ENCODE measurements around the gene ROR2. TPM values are rescaled to one million over a fixed set of nuclear protein-coding genes. Genes with fewer than 3 reads are reported as not detected.

ROR2 gene
- total and polyA plus RNA-seq, 2 donors (not counting 3 experiments of a cell fraction or from before 2014, with no cell fraction given): not detected

DNA sequence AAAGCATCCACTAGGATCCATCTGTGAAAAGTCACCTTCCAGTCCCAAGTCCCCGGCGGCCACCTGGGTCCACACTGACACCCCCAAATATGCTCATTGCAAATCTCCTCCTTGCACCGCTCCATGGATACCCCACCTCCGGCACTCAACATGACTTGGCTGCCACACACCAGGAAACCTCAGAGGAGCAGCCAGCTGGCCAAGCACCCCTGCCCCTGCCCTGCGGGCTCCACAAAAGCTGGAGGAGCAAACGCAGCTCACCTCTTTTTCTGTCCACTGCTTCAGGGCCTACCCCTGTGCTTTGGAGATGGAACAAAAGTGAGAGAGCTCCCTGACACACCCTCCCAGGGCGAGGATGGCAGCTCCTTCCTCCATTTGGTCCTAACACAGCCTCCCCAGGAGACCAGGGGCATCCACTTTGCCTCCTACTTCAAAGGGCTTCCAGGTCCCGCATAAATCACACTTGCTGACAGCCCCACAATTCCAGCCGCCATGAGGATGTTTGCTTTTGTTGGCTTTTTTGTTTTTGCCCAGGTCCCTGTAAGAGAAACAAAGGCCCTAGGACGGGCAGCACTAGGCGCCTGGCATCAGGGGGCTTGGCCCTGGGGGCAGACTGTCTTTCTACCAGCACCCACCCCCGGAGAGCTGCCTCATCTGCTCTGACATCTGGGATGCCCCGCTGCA, 14.8 kb downstream of the ROR2 start:
- BruUV-seq (replicated peaks): no TSS peak
- no peaks in the 10 kb centered on the region for H3K9me1 ChIP-seq (replicated peaks; ENCODE audit: control insufficient read depth, extremely low read depth, insufficient read depth, low read length)
- FAIRE-seq: no peak
- no peaks in the 10 kb centered on the region for H4K20me1 ChIP-seq (replicated peaks; ENCODE audit: control insufficient read depth, extremely low read depth, insufficient read depth, low read length)
- no peak overlapping the region for H3K27ac ChIP-seq (ENCODE audit: insufficient read depth, low read depth, low read length)
- ChIA-PET POLR2A (no interaction called here), CTCF (interaction anchor here (1.6 kb wide), 2 partner anchors 11 to 19 kb away, joined by 7 to 8 read pairs; no protein-coding TSS in a partner anchor)
- no peaks in the 10 kb centered on the region for H3K36me3 ChIP-seq (ENCODE audit: control insufficient read depth in 2 of 2, extremely low read depth in 1 of 2, insufficient read depth in 2 of 2, low read length in 2 of 2)
- no peak for TF ChIP-seq FOS (IDR thresholded peaks at IDR 0.05; ENCODE audit: borderline replicate concordance, insufficient read depth, low read length)
- TF ChIP-seq, protein P1, sequence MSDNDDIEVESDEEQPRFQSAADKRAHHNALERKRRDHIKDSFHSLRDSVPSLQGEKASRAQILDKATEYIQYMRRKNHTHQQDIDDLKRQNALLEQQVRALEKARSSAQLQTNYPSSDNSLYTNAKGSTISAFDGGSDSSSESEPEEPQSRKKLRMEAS (IDR thresholded peaks at IDR 0.05; ENCODE audit: insufficient read depth, insufficient read length): no peak
- no peak for TF ChIP-seq JUN (IDR thresholded peaks at IDR 0.05; ENCODE audit: borderline replicate concordance, insufficient read depth, insufficient read length, low read depth)
- TF ChIP-seq, protein P2, sequence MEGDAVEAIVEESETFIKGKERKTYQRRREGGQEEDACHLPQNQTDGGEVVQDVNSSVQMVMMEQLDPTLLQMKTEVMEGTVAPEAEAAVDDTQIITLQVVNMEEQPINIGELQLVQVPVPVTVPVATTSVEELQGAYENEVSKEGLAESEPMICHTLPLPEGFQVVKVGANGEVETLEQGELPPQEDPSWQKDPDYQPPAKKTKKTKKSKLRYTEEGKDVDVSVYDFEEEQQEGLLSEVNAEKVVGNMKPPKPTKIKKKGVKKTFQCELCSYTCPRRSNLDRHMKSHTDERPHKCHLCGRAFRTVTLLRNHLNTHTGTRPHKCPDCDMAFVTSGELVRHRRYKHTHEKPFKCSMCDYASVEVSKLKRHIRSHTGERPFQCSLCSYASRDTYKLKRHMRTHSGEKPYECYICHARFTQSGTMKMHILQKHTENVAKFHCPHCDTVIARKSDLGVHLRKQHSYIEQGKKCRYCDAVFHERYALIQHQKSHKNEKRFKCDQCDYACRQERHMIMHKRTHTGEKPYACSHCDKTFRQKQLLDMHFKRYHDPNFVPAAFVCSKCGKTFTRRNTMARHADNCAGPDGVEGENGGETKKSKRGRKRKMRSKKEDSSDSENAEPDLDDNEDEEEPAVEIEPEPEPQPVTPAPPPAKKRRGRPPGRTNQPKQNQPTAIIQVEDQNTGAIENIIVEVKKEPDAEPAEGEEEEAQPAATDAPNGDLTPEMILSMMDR (IDR thresholded peaks at IDR 0.05; ENCODE audit: extremely low read depth in 1 of 2, insufficient read depth in 1 of 2, low read depth in 1 of 2, low read length in 2 of 2): no peak
- TF ChIP-seq MYC (IDR thresholded peaks at IDR 0.05; ENCODE audit: low read depth, low read length): no peak
- TF ChIP-seq EZH2 (IDR thresholded peaks at IDR 0.05; ENCODE audit: borderline replicate concordance, low read depth, low read length, severe bottlenecking): no peak
- TF ChIP-seq POLR2AphosphoS5 (IDR thresholded peaks at IDR 0.05; ENCODE audit: insufficient read depth, low read depth, low read length): no peak
- TF ChIP-seq POLR2A (IDR thresholded peaks at IDR 0.05; ENCODE audit: low read depth, low read length): no peak
- no peak for TF ChIP-seq GATA2 (IDR thresholded peaks at IDR 0.05; ENCODE audit: insufficient read depth, insufficient read length, low read depth, low read length)
- peaks cover 3% of the 10 kb centered on the region for H3K9me3 ChIP-seq (replicated peaks; ENCODE audit: control insufficient read depth, insufficient read depth, low read length)
- intact Hi-C loops (cut with micrococcal nuclease) (no loop called here), dilution Hi-C loops (cut with MboI; ENCODE audit: extremely low pct_ligation_motif_present, low sequenced_read_pairs) (no loop called here)
- H3K9ac ChIP-seq (replicated peaks; ENCODE audit: extremely low read depth, insufficient read depth, low read length): no peak overlapping the region
- DNase-seq (ENCODE audit: low read depth, low spot score): no peak
- H3K27me3 ChIP-seq (ENCODE audit: control insufficient read depth in 2 of 2, insufficient read depth in 2 of 2, low read length in 2 of 2): no peaks in the 10 kb centered on the region
- no peak overlapping the region for H3K4me3 ChIP-seq (replicated peaks in 1 of 3; ENCODE audit: insufficient read depth in 1 of 3, low read depth in 1 of 3, low read length in 3 of 3)
- no peaks in the 10 kb centered on the region for H3K79me2 ChIP-seq (ENCODE audit: control insufficient read depth, insufficient read depth, low read length)
- no peak overlapping the region for H3K4me2 ChIP-seq (ENCODE audit: insufficient read depth, low read length)
- H3K4me1 ChIP-seq (ENCODE audit: control insufficient read depth, extremely low read depth, insufficient read depth, low read length): no peaks in the 10 kb centered on the region
- H2AFZ ChIP-seq (ENCODE audit: low read depth, low read length): no peak overlapping the region

All from endothelial cell of umbilical vein (primary cell).